Measurements from ENCODE around the gene CDT1.

DNA sequence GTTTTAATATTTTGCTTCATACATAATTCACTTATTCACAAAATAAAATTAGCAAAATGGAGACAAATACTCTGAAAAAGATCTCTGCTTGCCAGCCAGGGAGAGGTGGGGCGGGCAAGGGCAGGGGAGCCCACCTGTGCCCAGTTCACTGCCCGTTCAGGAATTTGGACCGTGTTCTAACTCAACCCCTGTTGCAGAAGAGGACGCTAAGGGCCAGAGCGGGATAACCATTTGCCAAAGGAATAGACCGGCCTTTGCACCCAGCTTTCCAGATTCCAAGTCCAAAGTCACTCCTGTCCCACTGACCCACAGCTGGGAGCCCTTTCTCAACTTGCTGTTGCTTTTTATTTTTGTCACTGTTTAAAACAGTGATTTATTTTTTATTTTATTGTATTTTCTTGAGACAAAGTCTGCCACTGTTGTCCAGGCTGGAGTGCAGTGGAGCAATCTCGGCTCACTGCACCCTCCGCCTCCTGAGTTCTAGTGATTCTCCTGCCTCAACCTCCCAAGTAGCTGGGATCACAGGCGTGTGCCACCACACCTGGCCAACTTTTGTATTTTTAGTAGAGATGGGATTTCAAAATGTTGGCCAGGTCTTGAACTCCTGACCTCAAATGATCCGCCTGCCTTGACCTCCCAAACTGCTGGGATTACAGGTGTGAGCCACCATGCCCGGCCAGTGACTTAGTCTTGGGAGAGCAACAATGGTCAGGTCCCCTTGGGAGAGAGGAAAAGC, 15.8 kb upstream of the CDT1 start:
- no peak for TF ChIP-seq POLR2AphosphoS5 (IDR thresholded peaks at IDR 0.05; ENCODE audit: low read depth, low read length)
- TF ChIP-seq POLR2A (IDR thresholded peaks at IDR 0.05; ENCODE audit: low read depth, low read length): no peak

All from GM12891 (cell line).